ENCODE results near the gene MYO9B. TPM values are rescaled to one million over a fixed set of nuclear protein-coding genes. Genes with fewer than 3 reads are reported as not detected.

Gene MYO9B
- total and polyA plus RNA-seq, 2 of the 13 experiments (the other 11 are each of a cell fraction or from before 2014, with no cell fraction given): 18.0 to 18.3 TPM

- in situ Hi-C loops (cut with HindIII; ENCODE audit: extremely low pct_ligation_motif_present, low pct_unique_long_range_greater_than_20kb): no loop called here
- no TSS peak for BruUV-seq (replicated peaks)
- peak; percentile 62 for TF ChIP-seq ASH2L (IDR thresholded peaks at IDR 0.05; ENCODE audit: insufficient read length, low read depth, low read length)
- no peak for TF ChIP-seq ZBTB8A (CRISPR knock-in tag; IDR thresholded peaks at IDR 0.05; ENCODE audit: borderline replicate concordance, low read depth)
- peak; percentile 78 for TF ChIP-seq IRF2 (CRISPR knock-in tag; IDR thresholded peaks at IDR 0.05)
- peak; percentile 37; the same call in 1 of the 2 replicates for TF ChIP-seq DMAP1 (CRISPR knock-in tag; IDR thresholded peaks at IDR 0.05)
- TF ChIP-seq SAP130 (CRISPR knock-in tag; IDR thresholded peaks at IDR 0.05; ENCODE audit: low read depth): peak; percentile 92
- TF ChIP-seq ZNF331 (CRISPR knock-in tag; IDR thresholded peaks at IDR 0.05): peak; percentile 70; the same call in 1 of the 2 replicates
- no peak for TF ChIP-seq MTF2 (CRISPR knock-in tag; IDR thresholded peaks at IDR 0.05; ENCODE audit: borderline replicate concordance)
- TF ChIP-seq ZC3H13 (CRISPR knock-in tag; IDR thresholded peaks at IDR 0.05): no peak
- no peak for TF ChIP-seq HES4 (CRISPR knock-in tag; IDR thresholded peaks at IDR 0.05; ENCODE audit: borderline replicate concordance)
- peak; percentile 91; the same call in 1 of the 2 replicates for TF ChIP-seq THRA (CRISPR knock-in tag; IDR thresholded peaks at IDR 0.05; ENCODE audit: borderline replicate concordance)
- TF ChIP-seq GMEB1 (CRISPR knock-in tag; IDR thresholded peaks at IDR 0.05; ENCODE audit: borderline replicate concordance): peak; percentile 21; the same call in 1 of the 2 replicates
- peak; percentile 58 for TF ChIP-seq KAT8 (CRISPR knock-in tag; IDR thresholded peaks at IDR 0.05)
- no peak for TF ChIP-seq ATM (IDR thresholded peaks at IDR 0.05; ENCODE audit: borderline replicate concordance)
- no peak for TF ChIP-seq SIN3B (IDR thresholded peaks at IDR 0.05; ENCODE audit: low read length)
- TF ChIP-seq ZNF124 (CRISPR knock-in tag; IDR thresholded peaks at IDR 0.05): peak; percentile 50; the same call in 1 of the 2 replicates
- TF ChIP-seq, protein P1, sequence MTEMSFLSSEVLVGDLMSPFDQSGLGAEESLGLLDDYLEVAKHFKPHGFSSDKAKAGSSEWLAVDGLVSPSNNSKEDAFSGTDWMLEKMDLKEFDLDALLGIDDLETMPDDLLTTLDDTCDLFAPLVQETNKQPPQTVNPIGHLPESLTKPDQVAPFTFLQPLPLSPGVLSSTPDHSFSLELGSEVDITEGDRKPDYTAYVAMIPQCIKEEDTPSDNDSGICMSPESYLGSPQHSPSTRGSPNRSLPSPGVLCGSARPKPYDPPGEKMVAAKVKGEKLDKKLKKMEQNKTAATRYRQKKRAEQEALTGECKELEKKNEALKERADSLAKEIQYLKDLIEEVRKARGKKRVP (CRISPR knock-in tag; IDR thresholded peaks at IDR 0.05): 0 out of 4 replicates have a peak, but pooled peaks of 1 of the 2 experiments have one; percentile 41
- no peak for TF ChIP-seq TBX3 (IDR thresholded peaks at IDR 0.05; ENCODE audit: borderline replicate concordance)
- TF ChIP-seq ZNF335 (CRISPR knock-in tag; IDR thresholded peaks at IDR 0.05): peak; percentile 55; the same call in 1 of the 2 replicates
- no peak for TF ChIP-seq CHD2 (IDR thresholded peaks at IDR 0.05; ENCODE audit: low read depth, low read length)
- no peak for TF ChIP-seq PAX8 (CRISPR knock-in tag; IDR thresholded peaks at IDR 0.05; ENCODE audit: borderline replicate concordance)
- no peak for TF ChIP-seq SOX13 (IDR thresholded peaks at IDR 0.05)
- TF ChIP-seq SOX13 (CRISPR knock-in tag; conservative IDR thresholded peaks at IDR 0.05 in 1 of 2, IDR thresholded peaks at IDR 0.05 in 1 of 2): peak in 1 of 2 experiments; percentile 53; a peak in 1 of 4 replicates
- peak; percentile 29; the same call in 1 of the 2 replicates for TF ChIP-seq HHEX (CRISPR knock-in tag; IDR thresholded peaks at IDR 0.05)
These were observed 22.1 kb downstream of the MYO9B start for GRCh38 chr19:17097593-17098126.

More at GRCh38 chr19:17097593-17098126, 22.1 kb downstream of the MYO9B start:
- ChIA-PET CTCF (ENCODE audit: low intra/inter-chr PET ratio, low total read pairs) (interaction anchor here (0.6 to 1.0 kb wide), 2 partner anchors 18 to 128 kb away, joined by 3 to 4 read pairs; partner anchors contain the start of gene OCEL1), POLR2A (no interaction called here)
- DNase-seq (ENCODE audit: low spot score): peak; percentile 86
- Histone ChIP-seq H3K27me3 (ENCODE audit: control insufficient read depth in 1 of 2, insufficient read depth in 2 of 2, low read length in 2 of 2) (no peaks in the 10 kb centered on the region), H4K20me1 (ENCODE audit: insufficient read depth, low read length) (no peaks in the 10 kb centered on the region), H3K79me2 (ENCODE audit: insufficient read depth, low read length) (peaks cover 19% of the 10 kb centered on the region), H3K9me3 (ENCODE audit: low read length) (no peaks in the 10 kb centered on the region), H2AFZ (ENCODE audit: low read length) (no peak overlapping the region), H3K4me2 (ENCODE audit: low read depth, low read length) (peak overlapping the region; percentile 76), H3K36me3 (replicated peaks in 1 of 2; ENCODE audit: control insufficient read depth in 1 of 2, insufficient read depth in 2 of 2, low read length in 2 of 2) (peaks cover 4 to 11% of the 10 kb centered on the region in 2 experiments; a peak in 4 of 5 replicates), H3K4me1 (ENCODE audit: insufficient read depth, low read length) (peaks cover 42% of the 10 kb centered on the region), H3K27ac (ENCODE audit: extremely low read length, insufficient read depth, low read length) (peak overlapping the region; percentile 85), H3K9ac (ENCODE audit: insufficient read depth, low read depth, low read length) (peak overlapping the region; percentile 49), H3K4me3 (replicated peaks in 1 of 3; ENCODE audit: insufficient read depth in 1 of 3, low read depth in 2 of 3, low read length in 3 of 3) (peak overlapping the region in 2 of 3 experiments; percentile 7 to 25; a peak in 3 of 6 replicates)
- peak; percentile 87 for ATAC-seq
- intact Hi-C loops (cut with micrococcal nuclease; ENCODE audit: unreplicated experiment): loop anchor here (2.0 kb wide), 1 partner anchor 17 kb away; no protein-coding TSS in a partner anchor
- FAIRE-seq: peak; percentile 90
- 11% methylated on average over 8 of the region's 8 CpGs for WGBS (ENCODE audit: low lambda C conversion rate)
